ENCODE measurements around the gene ACACA.
A peak's percentile ranks its signal among the peaks of the same experiment; 100 is the strongest.
"Not testable (repeated sequence)": the region's sequence is repeated elsewhere in the genome, so short reads cannot be mapped to it uniquely, and the experiment has no call there.

ACACA gene

GRCh38 chr17:37098152-37098551 lies 308.5 kb downstream of the ACACA start:
- DNase-seq (ENCODE audit: low read depth): no peak

- DNase-seq (ENCODE audit: low read depth): no peak
Measured at GRCh38 chr17:37097154-37097553, 309.5 kb downstream of the ACACA start.

- DNase-seq (ENCODE audit: low read depth): no peak
Measured at GRCh38 chr17:37096071-37096470, 310.6 kb downstream of the ACACA start.

GRCh38 chr17:37094391-37094790 lies 312.2 kb downstream of the ACACA start:
- no peak for DNase-seq (ENCODE audit: low read depth)

- no peak for DNase-seq (ENCODE audit: low read depth)
Measured at GRCh38 chr17:37092701-37093100, 313.9 kb downstream of the ACACA start.

GRCh38 chr17:37092071-37092470 lies 314.6 kb downstream of the ACACA start:
- DNase-seq (ENCODE audit: low read depth): no peak

- no peak for DNase-seq (ENCODE audit: low read depth)
Measured at GRCh38 chr17:37090941-37091340, 315.7 kb downstream of the ACACA start.

- no peak for DNase-seq (ENCODE audit: low read depth)
Measured at GRCh38 chr17:37089956-37090355, 316.7 kb downstream of the ACACA start.

GRCh38 chr17:37088913-37089312 lies 317.7 kb downstream of the ACACA start:
- DNase-seq (ENCODE audit: low read depth): no peak

- DNase-seq (ENCODE audit: low read depth): no peak
Measured at GRCh38 chr17:37088459-37088858, 318.2 kb downstream of the ACACA start.

GRCh38 chr17:37087683-37088082 lies 319.0 kb downstream of the ACACA start:
- no peak for DNase-seq (ENCODE audit: low read depth)

GRCh38 chr17:37086948-37087347 lies 319.7 kb downstream of the ACACA start:
- DNase-seq (ENCODE audit: low read depth): no peak

GRCh38 chr17:37086334-37086733 lies 320.3 kb downstream of the ACACA start:
- DNase-seq (ENCODE audit: low read depth): no peak

GRCh38 chr17:37084372-37084771 lies 322.3 kb downstream of the ACACA start:
- DNase-seq (ENCODE audit: low read depth): no peak

- DNase-seq (ENCODE audit: low read depth): no peak
Measured at GRCh38 chr17:37083456-37083855, 323.2 kb downstream of the ACACA start.

GRCh38 chr17:37082985-37083384 lies 323.7 kb downstream of the ACACA start:
- DNase-seq (ENCODE audit: low read depth): no peak

- no peak for DNase-seq (ENCODE audit: low read depth)
Measured at GRCh38 chr17:37082311-37082860, 324.2 kb downstream of the ACACA start.

GRCh38 chr17:37081287-37081686 lies 325.3 kb downstream of the ACACA start:
- no peak for DNase-seq (ENCODE audit: low read depth)

- DNase-seq (ENCODE audit: low read depth): peak; percentile 53
Measured at GRCh38 chr17:37079735-37080134, 326.9 kb downstream of the ACACA start.

GRCh38 chr17:37079065-37079708 lies 327.4 kb downstream of the ACACA start:
- no peak for DNase-seq (ENCODE audit: low read depth)

- DNase-seq (ENCODE audit: low read depth): not testable (repeated sequence)
Measured at GRCh38 chr17:37073464-37073863, 333.2 kb downstream of the ACACA start.

- no peak for DNase-seq (ENCODE audit: low read depth)
Measured at GRCh38 chr17:37069087-37069486, 337.5 kb downstream of the ACACA start.

- no peak for DNase-seq (ENCODE audit: low read depth)
Measured at GRCh38 chr17:37068266-37068665, 338.4 kb downstream of the ACACA start.

GRCh38 chr17:37067555-37068111 lies 339.0 kb downstream of the ACACA start:
- DNase-seq (ENCODE audit: low read depth): peak; percentile 27

All from fibroblast of the conjunctiva (primary cell).